Measurements from ENCODE around the gene KRABD2.
"Not testable (repeated sequence)": the region's sequence is repeated elsewhere in the genome, so short reads cannot be mapped to it uniquely, and the experiment has no call there.

KRABD2 gene

DNA sequence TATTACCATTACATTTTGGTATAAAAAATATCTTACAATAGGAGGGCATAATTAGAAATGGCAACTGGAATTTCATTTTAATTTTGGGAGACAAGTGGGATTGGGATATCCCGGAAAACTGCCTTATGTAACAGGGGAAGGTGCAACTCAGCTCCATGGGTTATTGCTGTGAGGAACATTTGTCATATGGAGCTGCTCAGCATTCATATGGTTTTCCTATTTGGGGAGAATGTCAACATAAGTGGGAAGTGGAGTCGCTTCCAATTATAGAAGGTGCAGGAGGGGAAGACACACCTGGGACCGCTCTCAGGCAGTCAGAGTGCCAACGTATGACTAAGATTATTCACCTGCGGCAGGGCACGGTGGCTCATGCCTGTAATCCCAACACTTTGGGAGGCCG, 26.2 kb downstream of the KRABD2 start:
- Histone ChIP-seq H3K27me3 (no peaks in the 10 kb centered on the region), H3K9ac (no peak overlapping the region), H3K4me1 (no peaks in the 10 kb centered on the region), H4K20me1 (ENCODE audit: low read depth) (no peaks in the 10 kb centered on the region), H3K4me2 (no peak overlapping the region), H3K27ac (no peak overlapping the region), H2AFZ (replicated peaks) (no peak overlapping the region), H3F3A (ENCODE audit: low read depth) (no peaks in the 10 kb centered on the region), H3K4me3 (no peak overlapping the region), H3K36me3 (no peaks in the 10 kb centered on the region), H3K9me3 (ENCODE audit: low read depth) (no peaks in the 10 kb centered on the region), H3K79me2 (ENCODE audit: low read depth) (no peaks in the 10 kb centered on the region)
- TF ChIP-seq EZH2 (IDR thresholded peaks at IDR 0.05): no peak
- TF ChIP-seq EZH2phosphoT487 (IDR thresholded peaks at IDR 0.05): no peak
- TF ChIP-seq, protein P1, sequence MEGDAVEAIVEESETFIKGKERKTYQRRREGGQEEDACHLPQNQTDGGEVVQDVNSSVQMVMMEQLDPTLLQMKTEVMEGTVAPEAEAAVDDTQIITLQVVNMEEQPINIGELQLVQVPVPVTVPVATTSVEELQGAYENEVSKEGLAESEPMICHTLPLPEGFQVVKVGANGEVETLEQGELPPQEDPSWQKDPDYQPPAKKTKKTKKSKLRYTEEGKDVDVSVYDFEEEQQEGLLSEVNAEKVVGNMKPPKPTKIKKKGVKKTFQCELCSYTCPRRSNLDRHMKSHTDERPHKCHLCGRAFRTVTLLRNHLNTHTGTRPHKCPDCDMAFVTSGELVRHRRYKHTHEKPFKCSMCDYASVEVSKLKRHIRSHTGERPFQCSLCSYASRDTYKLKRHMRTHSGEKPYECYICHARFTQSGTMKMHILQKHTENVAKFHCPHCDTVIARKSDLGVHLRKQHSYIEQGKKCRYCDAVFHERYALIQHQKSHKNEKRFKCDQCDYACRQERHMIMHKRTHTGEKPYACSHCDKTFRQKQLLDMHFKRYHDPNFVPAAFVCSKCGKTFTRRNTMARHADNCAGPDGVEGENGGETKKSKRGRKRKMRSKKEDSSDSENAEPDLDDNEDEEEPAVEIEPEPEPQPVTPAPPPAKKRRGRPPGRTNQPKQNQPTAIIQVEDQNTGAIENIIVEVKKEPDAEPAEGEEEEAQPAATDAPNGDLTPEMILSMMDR (IDR thresholded peaks at IDR 0.05): no peak
- no peak for DNase-seq (ENCODE audit: low spot score)
- Mint-ChIP-seq H3K9me3 (peaks cover 3% of the 10 kb centered on the region), H3K4me1 (peaks cover 4% of the 10 kb centered on the region), H3K27me3 (ENCODE audit: insufficient read depth, low read depth) (peaks cover 2% of the 10 kb centered on the region), H3K4me3 (no peak overlapping the region), H3K36me3 (no peaks in the 10 kb centered on the region), H3K27ac (no peak overlapping the region)

DNA sequence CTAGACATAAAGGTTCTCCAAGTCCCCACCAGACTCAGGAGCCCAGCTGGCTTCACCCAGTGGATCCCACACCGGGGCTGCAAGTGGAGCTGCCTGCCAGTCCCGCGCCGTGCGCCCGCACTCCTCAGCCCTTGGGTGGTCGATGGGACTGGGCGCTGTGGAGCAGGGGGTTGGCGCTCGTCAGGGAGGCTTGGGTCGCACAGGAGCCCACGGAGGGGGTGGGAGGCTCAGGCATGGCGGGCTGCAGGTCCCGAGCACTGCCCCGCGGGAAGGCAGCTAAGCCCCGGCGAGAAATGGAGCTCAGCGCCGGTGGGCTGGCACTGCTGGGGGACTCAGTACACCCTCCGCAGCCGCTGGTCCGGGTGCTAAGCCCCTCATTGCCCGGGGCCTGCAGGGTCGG, 29.5 kb downstream of the KRABD2 start:
- not testable (repeated sequence) for H3K4me1 ChIP-seq; H4K20me1 ChIP-seq (ENCODE audit: low read depth); H3K9me3 Mint-ChIP-seq; H3K4me3 ChIP-seq; H3K36me3 ChIP-seq; H3F3A ChIP-seq (ENCODE audit: low read depth); H3K36me3 Mint-ChIP-seq; H3K9ac ChIP-seq; H3K9me3 ChIP-seq (ENCODE audit: low read depth); H3K4me1 Mint-ChIP-seq; H3K4me2 ChIP-seq; H3K27ac Mint-ChIP-seq; H3K4me3 Mint-ChIP-seq; H3K27ac ChIP-seq; DNase-seq (ENCODE audit: low spot score); H3K79me2 ChIP-seq (ENCODE audit: low read depth); H3K27me3 Mint-ChIP-seq (ENCODE audit: insufficient read depth, low read depth); H3K27me3 ChIP-seq
- peak overlapping the region; percentile 17 for H2AFZ ChIP-seq (replicated peaks)

DNA sequence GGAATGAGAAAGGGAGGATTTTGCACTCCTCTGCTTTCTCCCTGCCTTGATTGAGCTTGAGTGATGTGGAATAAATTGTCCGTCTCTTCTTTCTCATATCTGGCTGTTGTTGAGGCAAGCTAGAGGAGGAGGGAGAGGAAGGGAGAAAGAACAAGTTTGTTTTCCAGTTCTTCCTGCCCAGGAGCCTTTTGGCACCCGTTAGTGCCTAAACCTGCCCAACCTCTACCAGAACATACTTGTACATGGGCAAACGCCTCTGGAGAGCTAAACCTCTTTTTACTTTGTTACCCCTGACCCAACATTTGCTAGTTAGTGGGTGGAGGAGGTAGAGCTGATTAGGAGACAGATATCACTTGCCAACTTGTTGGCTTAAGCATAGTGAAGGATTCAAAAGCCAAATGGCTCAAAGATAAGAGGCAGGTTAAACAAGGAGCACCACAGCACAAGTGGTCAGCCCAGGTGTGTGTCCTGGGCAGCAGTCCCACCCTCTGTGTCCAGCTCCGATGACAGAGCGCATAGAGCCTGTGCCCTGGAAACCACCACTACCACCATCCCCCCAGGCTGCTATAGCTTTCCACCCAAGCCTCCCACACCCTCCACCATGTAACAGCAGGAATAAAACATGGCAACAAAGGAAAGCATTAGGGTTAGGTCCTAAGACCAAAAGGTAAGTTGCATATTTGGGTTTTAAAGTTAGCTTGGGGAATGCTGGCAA, 30.4 kb downstream of the KRABD2 start:
- Histone ChIP-seq H3K4me1 (no peaks in the 10 kb centered on the region), H4K20me1 (ENCODE audit: low read depth) (no peaks in the 10 kb centered on the region), H2AFZ (replicated peaks) (no peak overlapping the region), H3F3A (ENCODE audit: low read depth) (no peaks in the 10 kb centered on the region), H3K27me3 (no peaks in the 10 kb centered on the region), H3K27ac (no peak overlapping the region), H3K9me3 (ENCODE audit: low read depth) (no peaks in the 10 kb centered on the region), H3K36me3 (no peaks in the 10 kb centered on the region), H3K79me2 (ENCODE audit: low read depth) (no peaks in the 10 kb centered on the region), H3K4me2 (no peak overlapping the region), H3K9ac (no peak overlapping the region), H3K4me3 (no peak overlapping the region)
- H3K4me1 Mint-ChIP-seq: peaks cover 2% of the 10 kb centered on the region
- H3K9me3 Mint-ChIP-seq: peaks cover 3% of the 10 kb centered on the region
- no peak overlapping the region for H3K4me3 Mint-ChIP-seq
- TF ChIP-seq, protein P1 (IDR thresholded peaks at IDR 0.05): no peak
- TF ChIP-seq EZH2phosphoT487 (IDR thresholded peaks at IDR 0.05) (no peak), EZH2 (IDR thresholded peaks at IDR 0.05) (no peak)
- no peak for DNase-seq (ENCODE audit: low spot score)
- H3K27me3 Mint-ChIP-seq (ENCODE audit: insufficient read depth, low read depth): peaks cover 8% of the 10 kb centered on the region
- no peaks in the 10 kb centered on the region for H3K36me3 Mint-ChIP-seq
- no peak overlapping the region for H3K27ac Mint-ChIP-seq

DNA sequence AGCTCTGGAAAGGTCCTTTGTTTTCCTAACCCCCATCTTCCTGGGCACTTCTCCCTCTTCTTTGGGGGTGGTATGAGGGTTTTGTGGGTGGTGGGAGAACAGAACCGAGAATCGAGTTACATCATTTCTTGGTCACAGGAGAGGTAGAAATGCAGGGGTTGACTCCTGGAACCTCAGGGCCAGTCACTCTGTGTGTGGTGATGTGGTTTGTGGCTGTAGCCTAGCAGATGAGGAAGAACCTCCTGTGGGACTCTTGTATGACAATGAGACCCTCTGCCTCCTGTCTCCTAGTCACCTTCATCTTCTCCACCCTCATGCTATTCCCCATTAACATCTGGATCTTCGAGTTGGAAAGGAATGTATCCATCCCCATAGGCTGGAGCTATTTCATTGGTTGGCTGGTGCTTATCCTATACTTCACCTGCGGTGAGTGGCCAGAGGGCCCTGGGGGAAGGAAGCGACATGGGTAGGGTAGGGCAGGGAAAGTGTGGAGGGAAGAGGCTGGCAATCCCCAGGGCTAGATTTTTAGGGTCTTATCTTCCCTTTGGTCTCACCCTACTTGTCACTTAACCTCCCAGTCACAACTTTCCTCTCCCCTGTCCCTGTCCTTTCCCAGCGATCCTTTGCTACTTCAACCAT, 31.3 kb downstream of the KRABD2 start:
- Mint-ChIP-seq H3K27ac (no peak overlapping the region), H3K4me1 (peaks cover 2% of the 10 kb centered on the region), H3K4me3 (peak overlapping the region; percentile 43), H3K36me3 (no peaks in the 10 kb centered on the region), H3K27me3 (ENCODE audit: insufficient read depth, low read depth) (peaks cover 8% of the 10 kb centered on the region), H3K9me3 (peaks cover 3% of the 10 kb centered on the region)
- H3K27ac ChIP-seq: no peak overlapping the region
- H3F3A ChIP-seq (ENCODE audit: low read depth): peaks cover 3% of the 10 kb centered on the region
- H3K27me3 ChIP-seq: no peaks in the 10 kb centered on the region
- TF ChIP-seq EZH2 (IDR thresholded peaks at IDR 0.05): no peak
- TF ChIP-seq, protein P1 (IDR thresholded peaks at IDR 0.05): no peak
- no peak for TF ChIP-seq EZH2phosphoT487 (IDR thresholded peaks at IDR 0.05)
- no peak for DNase-seq (ENCODE audit: low spot score)
- no peaks in the 10 kb centered on the region for H3K79me2 ChIP-seq (ENCODE audit: low read depth)
- H3K4me2 ChIP-seq: no peak overlapping the region
- no peaks in the 10 kb centered on the region for H3K36me3 ChIP-seq
- no peak overlapping the region for H3K9ac ChIP-seq
- H3K9me3 ChIP-seq (ENCODE audit: low read depth): no peaks in the 10 kb centered on the region
- H2AFZ ChIP-seq (replicated peaks): no peak overlapping the region
- H3K4me1 ChIP-seq: no peaks in the 10 kb centered on the region
- H4K20me1 ChIP-seq (ENCODE audit: low read depth): no peaks in the 10 kb centered on the region
- H3K4me3 ChIP-seq: no peak overlapping the region

Data from neural progenitor cell (in vitro differentiated cells).